ENCODE results near the gene USP49.
"Not testable (repeated sequence)": the region's sequence is repeated elsewhere in the genome, so short reads cannot be mapped to it uniquely, and the experiment has no call there.

Gene USP49

DNA sequence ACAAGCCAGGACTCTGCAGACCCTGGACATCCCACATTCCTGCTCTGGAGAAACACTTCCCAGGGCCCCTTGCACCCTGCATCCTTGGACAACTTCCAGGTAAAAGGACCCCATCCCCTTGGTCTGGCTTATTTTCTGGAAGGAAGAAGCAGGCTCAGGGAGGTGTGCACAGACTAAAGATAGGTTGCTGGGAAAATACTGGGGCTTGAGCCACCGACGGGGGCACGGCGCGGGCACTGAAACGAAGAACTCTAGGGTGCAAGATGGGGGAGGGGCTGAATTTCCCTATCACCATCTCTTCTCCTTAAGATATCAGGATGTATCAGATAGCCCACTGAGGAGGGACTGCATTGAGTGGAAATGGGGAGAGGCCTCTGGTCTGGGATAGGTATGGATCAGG, 116.3 kb downstream of the USP49 start:
- no peak for DNase-seq

DNA sequence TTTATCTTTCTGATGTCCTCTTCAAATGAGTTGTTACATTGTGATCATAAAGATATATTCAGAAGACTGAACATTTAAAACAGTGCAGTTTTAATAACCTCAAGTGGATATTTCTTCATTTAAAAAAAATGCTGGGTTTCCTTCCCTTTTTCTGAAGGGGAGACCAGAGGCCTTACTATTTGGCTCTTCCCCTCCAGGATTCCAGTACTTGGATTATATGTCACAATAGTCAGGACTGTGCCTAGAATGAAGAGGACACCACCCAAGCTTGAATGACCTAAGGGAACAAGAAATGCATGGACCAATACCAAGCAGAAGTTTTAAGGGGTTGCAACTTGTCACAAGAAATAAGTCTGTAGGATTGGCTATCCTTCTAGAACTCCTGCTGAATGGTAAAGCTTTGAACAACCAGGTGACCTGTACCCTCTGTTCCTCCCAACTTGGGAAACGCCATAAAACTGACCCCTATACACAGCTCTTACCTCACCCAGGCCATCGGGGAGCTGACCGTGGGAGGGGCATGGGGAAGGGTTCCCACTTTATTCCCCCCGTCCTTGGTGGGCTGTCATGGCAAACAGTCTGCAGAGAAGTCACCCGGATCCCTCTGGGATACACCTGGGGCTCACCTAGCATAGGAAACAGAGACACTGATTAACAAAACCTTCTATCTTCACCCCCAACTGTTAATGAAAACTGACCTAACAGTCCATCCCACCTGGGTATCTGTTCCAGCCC, 117.5 kb downstream of the USP49 start:
- DNase-seq: no peak

DNA sequence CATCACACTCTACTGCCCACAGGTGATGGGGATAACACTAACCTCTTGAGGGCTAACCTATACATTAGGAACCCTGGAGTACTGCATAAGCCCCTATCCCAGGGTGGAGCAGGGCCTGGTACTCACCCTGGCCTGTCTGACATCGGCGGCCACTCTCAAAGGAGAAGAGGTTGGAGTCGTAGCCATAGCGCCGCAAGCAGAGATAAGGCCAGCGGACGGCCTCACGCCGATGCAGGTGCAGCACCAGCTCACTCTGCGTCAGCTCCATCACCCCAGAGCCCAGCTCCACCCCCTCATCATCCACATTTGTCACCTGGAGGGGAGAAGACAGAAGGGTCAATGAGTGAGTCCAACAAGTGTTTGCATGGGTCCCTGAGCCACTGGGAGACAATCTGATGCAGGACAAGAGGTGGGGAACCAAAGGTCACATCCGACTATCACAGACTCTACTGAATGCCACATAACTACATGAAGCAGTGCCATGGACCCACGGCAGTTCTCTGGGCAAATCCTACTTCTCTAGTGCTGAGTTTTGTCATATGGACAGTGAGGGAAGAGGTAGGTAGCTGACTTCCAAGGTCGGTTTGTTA, 119.8 kb downstream of the USP49 start:
- DNase-seq: no peak

DNA sequence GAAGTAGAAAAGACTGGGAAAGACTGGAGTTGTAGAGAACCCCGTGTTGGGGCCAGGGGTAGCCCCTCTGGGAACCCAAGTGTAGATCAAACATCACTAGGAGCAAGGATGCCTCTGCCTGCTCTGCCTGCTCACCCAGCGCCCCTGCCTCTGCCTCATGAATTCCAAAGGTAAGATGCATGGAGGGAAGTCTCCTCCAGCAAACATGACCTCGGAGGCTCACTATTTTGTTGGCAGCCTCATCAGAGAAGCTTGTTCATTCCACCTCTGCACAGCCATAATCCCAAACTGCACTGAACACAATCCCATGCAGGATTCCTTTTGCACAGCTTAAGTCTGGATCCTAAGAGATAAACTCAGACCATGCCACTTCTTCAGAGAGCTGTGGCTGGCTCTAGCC, 120.3 kb downstream of the USP49 start:
- no peak for DNase-seq

DNA sequence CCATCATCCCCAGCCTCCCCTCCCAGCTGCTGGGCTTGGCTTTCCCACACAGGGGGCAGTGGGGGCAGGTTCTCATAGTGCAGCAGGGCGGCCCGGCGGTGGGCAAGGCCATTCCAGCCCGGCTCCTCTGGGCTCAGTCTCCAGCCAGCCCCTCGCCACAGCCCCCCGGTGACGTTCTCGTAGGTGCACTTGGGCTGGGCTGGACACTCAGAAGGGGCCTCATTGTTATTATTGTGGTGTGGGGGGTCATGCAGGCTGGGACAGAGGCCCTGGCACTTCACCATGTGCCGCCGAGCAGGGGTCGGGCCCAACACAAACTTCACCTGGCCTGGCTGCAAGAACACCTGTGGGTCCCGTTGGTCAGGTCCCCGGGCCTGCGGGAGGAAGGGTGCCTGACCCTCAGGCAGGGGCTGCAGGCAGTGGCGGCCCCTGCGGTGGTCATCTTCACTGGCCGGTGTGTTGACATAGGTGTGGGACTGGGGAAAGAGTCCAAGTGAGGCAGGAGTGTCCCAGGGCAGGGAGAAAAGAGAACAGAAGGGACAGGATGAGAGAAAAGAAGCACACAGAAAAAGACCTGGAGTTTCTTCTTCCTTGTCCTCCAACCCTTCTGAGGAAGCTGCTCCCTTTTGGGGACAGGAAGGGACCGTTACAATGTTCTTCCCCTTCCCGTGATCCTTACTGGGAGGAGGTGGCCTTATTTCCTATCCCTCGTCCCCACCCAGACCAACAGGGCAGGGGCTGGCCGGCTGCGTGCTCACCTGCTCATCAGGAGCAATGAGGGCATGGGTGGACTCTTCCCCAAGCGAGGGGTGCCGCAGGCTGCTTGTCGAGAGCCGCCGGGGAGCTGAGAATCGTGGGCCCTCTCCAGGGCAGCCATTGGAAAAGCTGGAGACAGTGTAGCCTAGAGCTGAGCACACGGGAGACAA, 123.9 kb downstream of the USP49 start:
- DNase-seq: no peak

DNA sequence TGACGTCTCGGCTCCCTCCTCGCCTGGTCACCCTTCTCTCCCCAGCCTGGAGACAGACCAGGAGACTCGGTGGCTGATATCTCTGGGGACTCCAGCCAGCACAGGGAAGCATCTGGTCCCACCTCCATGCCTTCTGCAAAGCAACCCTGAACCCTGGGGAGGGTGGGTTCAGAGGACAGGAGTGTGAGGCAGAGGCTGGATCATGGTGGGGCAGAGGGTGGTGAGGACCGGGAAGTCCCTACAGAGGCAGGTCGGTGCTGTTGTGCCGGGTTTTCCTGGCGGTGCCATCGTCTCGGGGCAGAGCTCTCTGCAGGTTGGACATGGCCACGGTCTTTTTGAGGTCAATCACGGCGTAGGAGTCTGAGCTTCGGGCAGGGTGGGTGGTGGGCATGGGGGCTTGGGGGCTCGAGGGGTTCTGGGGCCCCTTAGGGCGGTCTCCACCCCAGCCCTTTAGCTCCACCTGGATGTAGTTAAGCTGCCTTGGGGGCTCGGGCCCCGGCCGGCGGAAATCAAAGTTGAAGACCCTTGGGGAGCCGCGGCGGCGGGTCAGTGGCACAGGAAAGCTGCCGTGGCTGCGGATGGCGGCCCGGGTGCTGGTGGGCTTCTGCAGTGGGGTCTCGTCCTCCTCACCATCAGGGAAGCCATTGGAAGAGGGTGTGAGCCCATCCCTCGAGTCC, 124.7 kb downstream of the USP49 start:
- no peak for DNase-seq

DNA sequence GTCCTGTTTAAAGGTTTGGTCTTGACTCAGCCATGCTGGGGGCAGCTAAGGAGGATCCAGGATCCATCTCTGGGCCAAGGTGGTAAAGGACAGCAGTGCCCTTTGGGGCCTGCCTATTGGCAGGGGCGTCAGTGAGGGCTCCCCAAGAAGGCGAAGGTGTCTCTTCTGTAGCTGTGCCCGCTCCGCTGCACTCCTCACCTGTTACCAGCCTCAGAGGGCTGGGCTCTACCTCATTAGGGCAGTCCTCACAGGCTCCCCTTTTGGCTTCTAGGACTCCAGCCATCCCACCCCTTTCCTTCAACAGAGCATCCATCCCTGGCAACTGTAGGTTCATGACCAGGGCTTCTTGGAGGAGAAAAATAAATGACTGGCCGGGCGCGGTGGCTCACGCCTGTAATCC, 125.8 kb downstream of the USP49 start:
- no peak for DNase-seq

DNA sequence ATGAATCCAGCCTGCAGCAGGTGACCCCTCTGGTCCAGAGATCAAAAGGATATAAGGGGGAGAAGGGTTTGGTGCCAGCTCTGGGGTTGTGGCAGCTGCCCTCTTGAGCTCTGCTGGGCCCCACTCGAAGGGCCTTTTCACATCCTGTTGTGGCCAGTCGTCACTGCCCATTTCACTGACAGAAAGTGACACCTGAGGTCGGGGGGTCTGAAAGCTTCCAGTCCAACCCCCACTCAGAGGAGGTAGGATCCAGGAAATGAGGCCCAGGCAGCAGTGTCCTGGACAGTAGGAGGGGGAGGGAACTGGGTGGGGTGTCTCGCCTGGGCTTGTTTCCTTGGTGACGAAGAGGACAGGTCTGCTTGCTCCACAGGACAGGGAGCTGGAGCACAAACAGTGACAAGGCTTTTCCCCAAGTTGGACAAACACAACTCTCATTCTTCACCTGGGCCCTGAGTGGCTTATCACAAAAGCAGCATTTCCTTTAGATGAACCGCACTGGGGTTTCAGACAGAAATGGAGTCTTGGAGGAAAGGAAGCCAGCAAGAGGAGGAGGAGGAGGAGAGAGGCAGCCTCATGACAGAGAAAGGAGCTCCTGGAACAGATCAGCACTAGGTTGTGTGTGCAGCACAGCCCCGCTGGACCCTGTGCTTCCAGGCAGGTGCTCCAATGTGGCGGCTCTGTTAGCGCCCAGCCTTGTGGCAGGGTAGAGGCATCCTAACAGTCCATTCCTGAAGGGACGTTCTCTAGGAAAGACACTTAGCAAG, 126.4 kb downstream of the USP49 start:
- no peak for DNase-seq

DNA sequence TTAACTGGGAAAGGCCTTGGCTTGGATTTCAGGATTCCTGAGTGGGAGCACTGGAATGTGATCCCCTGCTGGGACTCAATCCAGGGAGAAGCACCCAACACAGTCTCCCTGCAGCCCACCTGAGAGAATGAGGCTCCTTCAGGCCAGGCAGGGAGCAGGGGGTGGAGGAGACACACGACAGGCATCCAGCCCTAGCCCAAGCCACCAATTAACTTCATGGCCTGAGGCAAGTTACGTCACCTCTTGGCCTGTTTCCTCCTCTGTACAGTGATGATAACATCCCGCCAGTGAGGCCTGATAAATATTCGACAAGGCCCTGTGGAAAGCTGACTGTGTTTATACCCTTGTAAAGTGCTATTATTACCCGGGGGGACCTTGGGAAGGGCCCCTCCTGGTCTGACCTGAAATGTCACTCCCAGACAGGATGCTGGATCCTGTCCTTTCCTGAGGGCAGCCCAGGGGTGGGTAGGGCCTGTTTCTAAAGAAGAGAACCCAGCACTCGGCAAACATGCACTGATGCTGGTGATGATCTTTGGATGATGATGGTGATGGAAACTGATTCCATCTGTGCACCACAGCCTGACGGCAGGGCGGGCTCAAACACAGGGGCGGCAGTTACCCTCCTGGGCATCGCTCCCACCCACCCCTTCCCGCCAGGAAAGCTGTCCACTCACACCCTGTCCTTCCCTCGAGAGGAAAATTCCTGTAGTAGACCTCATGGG, 127.9 kb downstream of the USP49 start:
- no peak for DNase-seq

DNA sequence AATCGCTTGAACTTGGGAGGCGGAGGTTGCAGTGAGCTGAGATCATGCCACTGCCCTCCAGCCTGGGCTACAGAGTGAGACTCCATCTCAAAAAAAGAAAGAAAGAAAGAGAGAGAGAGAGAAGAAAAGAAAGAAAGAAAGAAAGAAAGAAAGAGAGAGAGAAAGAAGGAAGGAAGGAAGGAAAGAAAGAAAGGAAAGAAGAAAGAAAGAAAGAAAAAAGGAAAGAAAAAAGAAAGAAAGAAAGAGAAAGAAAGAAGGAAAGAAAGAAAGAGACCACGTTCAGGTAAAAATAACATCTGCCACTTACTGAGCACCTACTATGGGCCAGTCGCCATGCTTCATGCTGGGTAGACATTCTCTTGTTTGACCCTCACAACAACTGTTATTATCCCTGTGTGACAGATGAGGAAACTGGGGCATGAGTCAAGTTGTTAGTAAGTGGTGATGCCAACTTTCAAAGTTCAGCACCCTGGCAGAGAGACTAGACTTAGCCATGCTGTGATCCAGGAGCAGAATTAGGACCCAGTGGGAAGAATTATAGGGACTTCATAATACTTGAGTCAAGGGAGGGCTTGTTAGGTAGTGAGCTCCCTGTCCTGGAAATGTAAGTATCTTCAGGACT, 129.0 kb downstream of the USP49 start:
- not testable (repeated sequence) for DNase-seq

DNA sequence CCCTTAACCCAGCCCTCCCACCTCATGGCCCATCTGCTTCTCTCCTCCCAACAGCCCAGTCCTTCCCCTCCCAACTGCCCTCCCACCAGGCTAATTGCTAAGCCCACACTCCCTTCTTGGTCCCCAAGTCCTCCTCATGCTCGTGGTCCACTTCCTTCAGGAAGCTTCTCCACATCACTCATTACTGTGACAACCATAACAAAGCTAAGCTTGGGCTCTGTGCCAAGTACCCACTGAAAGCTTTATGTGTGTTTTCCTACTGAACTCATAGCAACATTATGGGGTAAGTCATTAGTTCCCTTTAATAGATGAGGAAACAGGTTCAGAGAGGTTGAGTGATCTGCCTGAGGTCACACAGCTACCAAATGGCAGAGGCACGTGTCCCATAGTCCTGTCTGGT, 131.7 kb downstream of the USP49 start:
- DNase-seq: no peak

DNA sequence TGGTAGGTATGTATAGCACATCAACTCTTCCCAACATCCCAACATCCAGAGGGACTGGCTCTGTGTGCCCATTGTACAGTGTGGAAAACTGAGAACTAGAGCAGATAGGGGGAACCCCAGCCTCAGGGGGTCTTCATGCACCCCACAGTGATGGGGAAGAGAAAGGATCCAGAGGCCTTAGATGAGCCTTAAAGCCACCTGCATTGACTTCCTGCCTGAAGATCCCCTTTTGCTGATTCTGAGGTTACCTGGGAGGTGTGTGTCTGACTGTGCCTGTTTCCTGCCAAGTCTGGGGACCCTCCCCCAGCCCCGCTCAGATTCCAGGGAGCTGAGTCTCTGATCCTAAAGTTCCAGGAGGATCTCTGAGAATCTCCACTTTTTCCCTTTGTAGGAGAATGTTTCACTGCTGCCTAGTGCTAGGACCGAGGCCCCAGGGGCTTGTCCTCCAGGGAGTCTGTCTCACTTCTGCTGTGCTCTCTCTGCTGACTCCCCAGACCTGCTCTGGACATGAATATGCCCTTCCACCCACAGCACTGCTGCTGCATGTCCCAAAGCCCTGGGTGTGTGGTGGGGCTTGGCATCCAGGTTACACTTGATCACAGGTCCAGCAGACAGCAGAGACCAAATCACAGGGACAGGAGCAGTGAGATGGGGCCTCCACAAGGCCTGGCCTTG, 135.1 kb downstream of the USP49 start:
- no peak for DNase-seq

DNA sequence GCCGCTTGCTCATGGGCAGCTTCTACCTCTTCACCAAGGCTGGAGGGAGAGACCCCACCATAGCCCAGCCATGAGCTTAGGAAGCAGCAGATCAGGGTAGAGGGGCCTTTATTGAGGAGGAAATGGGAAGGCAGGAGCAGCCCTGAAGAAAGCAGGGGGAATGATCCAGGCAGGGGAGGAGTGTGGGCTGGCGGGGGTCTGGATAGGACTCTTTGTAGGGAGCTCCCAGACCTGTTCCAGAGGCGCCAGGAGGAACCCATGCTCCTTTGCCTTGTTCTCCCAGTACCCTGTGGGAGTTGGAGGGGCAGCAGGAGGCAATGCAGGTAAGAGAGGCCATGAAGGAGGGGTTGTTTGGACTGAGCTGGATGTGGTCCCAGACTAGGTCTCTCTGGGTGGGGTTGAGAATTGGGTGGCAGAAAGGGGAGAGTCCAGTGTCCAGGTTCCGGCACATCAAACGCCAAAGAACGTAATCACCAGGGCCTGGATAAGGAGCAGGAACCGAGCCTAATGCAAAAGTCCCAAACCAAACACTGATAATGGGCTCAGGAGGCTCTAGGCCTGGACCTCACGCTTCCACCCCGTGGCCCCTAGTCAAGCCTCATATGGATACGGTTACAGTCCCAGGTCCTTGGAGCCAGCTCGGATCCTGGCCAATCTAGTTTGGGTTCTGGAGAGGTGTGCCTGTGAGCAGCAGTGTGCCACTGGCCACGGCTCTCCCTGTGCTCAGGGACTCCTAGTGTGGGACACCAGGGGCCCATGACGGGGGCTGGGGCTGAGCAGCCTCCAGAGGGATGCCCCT, 135.9 kb downstream of the USP49 start:
- no peak for DNase-seq

DNA sequence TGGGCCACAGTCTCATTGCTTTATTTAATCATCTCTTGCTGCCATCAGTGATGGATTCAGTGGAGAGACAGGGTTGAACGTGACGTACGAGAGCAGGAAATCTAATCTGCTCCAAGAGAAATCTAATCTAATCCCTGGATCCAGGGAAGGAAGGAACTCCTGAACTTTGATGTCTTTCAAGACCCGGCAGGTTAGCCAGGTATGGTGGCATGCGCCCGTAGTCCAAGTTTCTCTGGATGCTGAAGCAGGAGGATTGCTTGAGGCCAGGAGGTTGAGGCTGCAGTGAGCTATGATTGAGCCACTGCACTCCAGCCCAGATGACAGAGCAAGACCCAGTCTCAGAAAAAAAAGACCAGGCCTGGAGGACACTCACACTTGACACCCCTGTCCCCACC, 136.5 kb downstream of the USP49 start:
- DNase-seq: no peak

DNA sequence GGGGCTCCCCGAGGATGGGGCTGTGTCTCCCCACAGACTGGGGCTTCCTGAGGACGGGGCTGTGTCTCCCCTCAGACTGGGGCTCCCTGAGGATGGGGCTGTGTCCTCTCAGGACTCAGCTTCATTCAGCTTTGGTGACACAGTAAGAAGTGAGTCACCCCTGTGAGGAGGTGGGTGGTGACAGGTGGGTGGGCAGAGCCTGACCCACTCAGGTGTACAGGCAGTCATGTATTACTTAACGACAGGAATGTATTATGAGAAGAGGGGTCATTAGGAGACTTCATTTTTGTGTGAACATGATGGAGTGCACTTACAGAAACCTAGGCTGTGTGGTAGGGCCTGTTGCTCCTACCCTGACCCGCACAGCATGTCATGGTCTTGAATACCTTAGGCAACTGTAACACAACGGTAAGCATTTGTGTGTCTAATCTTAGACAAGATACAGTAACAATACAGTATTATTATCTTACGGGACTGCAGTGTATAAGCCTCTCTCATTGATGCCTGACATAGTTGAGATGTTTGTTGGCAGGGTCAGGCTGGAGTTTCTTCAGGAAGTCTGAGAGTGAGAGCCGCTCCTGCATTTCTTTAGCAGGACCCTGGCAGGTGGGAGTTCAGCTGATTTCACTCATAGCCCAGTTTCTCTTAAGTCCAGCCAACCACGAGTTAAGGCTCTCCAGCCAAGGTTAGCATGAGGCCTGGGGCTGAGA, 137.1 kb downstream of the USP49 start:
- no peak for DNase-seq

DNA sequence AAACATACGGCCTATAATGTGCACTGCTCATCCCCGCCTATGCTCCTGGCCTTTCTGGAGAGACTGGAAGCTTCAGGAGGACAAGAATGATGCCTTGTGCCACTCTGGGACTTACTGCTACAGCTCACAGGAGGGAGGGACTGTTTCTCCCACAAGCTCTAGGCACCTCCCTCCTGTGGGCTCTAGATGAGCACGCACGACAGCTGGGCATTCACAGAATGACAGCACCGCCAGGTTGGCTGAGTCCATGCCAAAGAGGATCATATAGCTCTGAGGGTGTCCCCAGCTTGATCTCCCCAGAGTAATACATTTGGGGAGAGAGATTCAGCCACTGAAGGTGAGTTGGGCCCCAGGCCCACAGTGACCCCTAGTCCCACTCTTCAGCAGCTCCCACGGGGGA, 137.9 kb downstream of the USP49 start:
- DNase-seq: no peak

DNA sequence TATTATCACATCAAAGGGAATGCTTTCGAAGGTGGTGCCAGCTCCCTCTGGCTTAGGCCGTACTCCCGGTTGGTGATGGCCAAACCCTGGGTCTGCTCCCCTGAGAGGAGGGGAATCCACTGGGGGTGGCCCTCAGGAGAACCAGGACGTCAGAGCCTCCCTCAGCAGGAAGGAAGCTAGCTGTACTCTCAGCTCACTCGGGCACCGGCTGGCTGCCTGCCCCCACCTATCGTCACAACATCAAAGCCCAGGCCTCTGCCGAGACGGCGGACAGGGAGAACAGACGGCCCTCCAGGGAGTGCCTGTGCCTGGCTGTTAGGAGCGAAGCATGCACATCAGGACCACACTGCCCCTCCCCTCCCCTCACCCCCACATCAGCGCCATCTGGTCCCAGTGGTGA, 138.8 kb downstream of the USP49 start:
- DNase-seq: no peak

DNA sequence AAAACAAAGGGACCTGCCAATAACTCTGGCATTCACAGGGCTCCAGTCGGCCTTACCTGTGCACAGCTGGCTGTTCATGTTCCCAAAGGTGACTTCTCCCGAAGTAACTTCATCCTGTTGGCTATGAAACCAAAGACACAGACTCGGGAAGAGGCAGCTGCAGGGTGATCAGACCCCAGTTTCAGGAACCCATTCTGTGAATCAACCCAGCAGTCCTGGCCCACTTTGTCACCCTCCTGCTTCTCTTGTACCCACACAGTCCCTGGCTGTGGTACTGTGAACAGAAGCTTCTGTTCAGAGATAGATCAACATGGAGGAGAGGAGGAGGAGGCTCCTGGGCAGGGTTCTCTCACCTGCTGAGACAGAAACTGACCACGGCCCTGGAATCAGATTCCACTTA, 139.3 kb downstream of the USP49 start:
- no peak for DNase-seq

DNA sequence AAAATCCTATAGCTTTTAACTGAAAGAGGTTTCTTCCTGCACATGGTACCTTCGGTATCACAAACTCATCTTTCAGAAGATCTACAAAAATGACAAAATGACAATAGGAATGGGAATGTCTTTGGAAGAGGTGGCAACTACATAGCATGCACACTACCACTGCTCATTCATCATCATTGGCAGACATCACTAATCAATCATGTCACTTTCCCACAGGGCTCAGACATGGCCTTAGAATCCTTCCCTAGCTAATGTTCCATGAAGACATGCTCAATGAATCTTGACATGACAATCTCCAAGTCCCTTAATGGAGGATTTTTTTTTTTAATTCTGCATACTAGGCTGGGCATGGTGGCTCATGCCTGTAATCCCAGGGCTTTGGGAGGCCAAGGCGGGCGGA, 144.8 kb downstream of the USP49 start:
- DNase-seq: no peak
